ENCODE data around the gene GLP2R.

Gene GLP2R

GRCh38 chr17:9922012-9922848, 96.5 kb downstream of the GLP2R start:
- DNase-seq (ENCODE audit: low spot score): no peak

DNA sequence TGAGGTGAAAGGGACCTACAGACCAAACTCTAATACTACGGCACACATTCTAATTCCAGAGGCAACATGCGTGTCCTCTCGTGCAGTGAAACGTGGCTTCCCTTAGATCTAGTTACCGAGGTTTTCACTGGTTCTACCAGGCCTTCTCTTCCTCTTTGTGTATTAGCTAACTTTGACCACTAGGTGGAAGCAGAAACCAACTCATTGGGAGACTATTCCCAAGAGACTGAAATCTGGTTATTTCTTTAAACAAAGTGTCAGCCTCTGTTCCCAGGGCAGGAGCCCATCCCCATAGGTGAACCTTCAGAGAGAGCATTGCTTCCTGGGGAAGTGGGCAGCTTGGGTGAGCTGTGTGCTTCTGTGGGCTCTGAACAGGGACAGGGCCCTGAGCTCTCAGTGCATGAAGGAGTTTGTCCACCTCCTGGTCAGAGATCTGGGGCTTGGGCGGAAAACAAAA, 99.0 kb downstream of the GLP2R start:
- DNase-seq (ENCODE audit: low spot score): peak; percentile 82

DNA sequence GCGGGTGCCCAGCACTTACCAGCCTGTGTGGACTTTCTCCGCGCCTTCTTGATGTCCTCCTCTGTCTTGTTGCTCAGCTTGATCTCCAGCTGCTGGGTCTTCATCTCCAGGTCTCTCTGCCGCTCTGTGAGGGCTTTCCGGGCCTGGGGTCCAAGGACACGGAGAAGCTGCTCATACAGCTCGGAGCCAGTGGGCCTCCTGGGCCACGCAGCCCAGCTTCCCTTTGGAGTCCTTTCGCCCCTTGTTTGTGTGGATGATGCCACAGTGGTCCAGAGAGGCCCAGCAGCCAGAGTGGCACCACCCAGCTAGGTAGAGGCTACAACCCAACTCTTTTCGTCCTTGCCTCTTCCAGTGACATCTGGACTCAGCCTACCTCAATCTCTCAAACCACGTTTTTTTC, 99.7 kb downstream of the GLP2R start:
- DNase-seq (ENCODE audit: low spot score): no peak

- DNase-seq (ENCODE audit: low spot score): no peak
Observed at GRCh38 chr17:9926150-9926804, 100.6 kb downstream of the GLP2R start.

- DNase-seq (ENCODE audit: low spot score): peak; percentile 77
Observed at GRCh38 chr17:9928601-9929333, 103.0 kb downstream of the GLP2R start.

GRCh38 chr17:9929871-9930270, 104.1 kb downstream of the GLP2R start:
- DNase-seq (ENCODE audit: low spot score): no peak

DNA sequence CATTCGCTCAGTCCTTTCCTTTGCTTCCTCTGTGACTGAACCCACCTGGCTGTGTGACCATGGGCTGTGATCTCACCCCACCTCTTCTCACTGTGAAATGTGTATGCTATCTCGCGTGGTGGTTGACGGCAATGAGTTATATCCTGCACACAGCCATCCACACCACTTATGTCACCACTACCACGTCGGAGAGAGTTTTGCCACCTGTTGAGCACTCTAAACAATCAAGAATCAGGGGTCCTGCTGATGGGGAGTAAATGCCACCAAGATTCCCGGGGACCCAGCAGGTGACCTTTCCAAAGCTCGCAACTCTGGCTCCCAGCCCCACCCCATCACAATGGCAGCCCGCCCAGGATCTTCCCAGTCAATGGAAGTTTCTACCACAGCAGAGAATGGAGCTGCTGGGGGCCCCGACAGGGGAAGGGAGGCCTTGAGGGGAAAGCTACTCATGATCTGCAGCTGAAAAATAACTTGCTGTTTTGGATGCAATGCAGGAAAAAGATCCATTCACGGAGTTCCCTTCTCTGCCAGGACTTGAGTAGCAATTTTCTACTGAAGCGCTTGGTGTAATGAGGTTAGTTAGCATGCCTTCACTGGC, 105.5 kb downstream of the GLP2R start:
- no peak for DNase-seq (ENCODE audit: low spot score)

- DNase-seq (ENCODE audit: low spot score): no peak
Observed at GRCh38 chr17:9932491-9932890, 106.8 kb downstream of the GLP2R start.

DNA sequence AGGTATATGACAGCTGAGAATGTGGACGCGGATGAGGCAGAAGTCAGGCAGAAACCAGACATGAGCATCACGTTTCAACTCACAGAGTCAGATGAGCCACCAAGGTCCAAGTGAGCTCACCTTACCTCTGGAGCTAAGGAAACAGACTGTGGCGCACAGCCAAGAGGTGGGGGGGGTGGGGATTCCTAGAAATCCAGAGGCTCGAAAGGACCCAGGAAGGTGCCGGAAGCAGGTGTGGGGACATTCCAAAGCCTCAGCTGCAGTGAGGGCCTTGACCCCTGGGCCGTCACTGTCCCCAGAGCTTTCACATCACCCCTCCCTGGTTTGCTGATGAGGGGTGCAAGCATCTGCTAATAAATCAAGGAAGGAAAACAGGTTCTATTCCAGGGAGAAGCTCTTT, 108.6 kb downstream of the GLP2R start:
- no peak for DNase-seq (ENCODE audit: low spot score)

GRCh38 chr17:9935408-9935807, 109.7 kb downstream of the GLP2R start:
- DNase-seq (ENCODE audit: low spot score): no peak

GRCh38 chr17:9936095-9936494, 110.4 kb downstream of the GLP2R start:
- DNase-seq (ENCODE audit: low spot score): no peak

GRCh38 chr17:9937241-9937761, 111.6 kb downstream of the GLP2R start:
- no peak for DNase-seq (ENCODE audit: low spot score)

DNA sequence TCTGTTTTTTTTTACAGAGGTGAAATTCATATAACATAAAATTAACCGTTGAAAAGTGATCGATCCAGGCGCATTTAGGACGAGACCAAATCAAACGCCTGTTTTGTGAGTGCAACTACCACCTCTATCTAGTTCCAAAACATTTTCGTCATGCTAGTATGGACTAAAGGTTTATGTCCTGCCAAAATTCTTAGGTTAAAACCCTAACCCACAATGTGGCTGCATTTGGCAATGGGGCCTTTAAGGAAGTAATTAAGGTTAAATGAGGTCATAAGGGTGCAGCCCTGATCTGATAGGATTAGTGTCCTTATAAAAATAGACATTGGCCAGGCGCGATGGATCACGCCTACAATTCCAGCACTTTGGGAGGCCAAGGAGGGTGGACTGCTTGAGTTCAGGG, 112.2 kb downstream of the GLP2R start:
- DNase-seq (ENCODE audit: low spot score): no peak

GRCh38 chr17:9938764-9939163, 113.0 kb downstream of the GLP2R start:
- DNase-seq (ENCODE audit: low spot score): no peak

GRCh38 chr17:9940841-9941240, 115.1 kb downstream of the GLP2R start:
- no peak for DNase-seq (ENCODE audit: low spot score)

DNA sequence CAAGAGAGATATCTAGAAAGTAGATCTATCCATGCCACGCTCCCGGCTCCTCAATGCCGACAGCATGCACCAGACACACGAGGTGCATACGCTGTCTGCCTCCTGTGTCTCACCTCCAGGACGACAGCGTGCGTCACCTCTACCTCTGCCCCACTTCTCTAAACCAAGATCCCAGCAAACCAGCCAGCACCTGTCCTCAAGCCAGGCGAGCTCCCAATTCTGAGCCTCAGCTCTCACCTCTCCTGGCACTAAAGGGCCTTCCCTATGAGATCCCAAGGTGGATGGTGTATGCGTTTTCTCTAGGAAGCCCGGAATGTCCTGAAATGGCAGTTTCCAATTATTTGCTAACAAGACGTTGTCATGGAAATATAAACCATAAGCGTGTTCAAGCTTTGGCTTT, 115.6 kb downstream of the GLP2R start:
- DNase-seq (ENCODE audit: low spot score): no peak
